ENCODE results near the gene RAPGEFL1. TPM values are rescaled to one million over a fixed set of nuclear protein-coding genes. Genes with fewer than 3 reads are reported as not detected.

The RAPGEFL1 gene, protein sequence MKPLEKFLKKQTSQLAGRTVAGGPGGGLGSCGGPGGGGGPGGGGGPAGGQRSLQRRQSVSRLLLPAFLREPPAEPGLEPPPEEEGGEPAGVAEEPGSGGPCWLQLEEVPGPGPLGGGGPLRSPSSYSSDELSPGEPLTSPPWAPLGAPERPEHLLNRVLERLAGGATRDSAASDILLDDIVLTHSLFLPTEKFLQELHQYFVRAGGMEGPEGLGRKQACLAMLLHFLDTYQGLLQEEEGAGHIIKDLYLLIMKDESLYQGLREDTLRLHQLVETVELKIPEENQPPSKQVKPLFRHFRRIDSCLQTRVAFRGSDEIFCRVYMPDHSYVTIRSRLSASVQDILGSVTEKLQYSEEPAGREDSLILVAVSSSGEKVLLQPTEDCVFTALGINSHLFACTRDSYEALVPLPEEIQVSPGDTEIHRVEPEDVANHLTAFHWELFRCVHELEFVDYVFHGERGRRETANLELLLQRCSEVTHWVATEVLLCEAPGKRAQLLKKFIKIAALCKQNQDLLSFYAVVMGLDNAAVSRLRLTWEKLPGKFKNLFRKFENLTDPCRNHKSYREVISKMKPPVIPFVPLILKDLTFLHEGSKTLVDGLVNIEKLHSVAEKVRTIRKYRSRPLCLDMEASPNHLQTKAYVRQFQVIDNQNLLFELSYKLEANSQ
- total RNA-seq (5.4 and 5.6 TPM in 2 replicates), polyA plus RNA-seq (3.0 and 5.7 TPM in 2 replicates), polyA minus RNA-seq (3.0 and 3.3 TPM in 2 replicates)
- total RNA-seq (2013), result 0.75 TPM

GRCh38 chr17:40177275-40177874 lies at the start of gene RAPGEFL1:
Gene RAPGEFL1 (plus strand): TSS chr17:40177470. CDS start chr17:40177862, 392 bp downstream.
- H3K9ac ChIP-seq (ENCODE audit: low read length), result peak within 1 kb of the TSS; percentile 66
- peak within 1 kb of the TSS in 4 of 5 experiments; percentile 42 to 66 (median 59) for H3K4me3 ChIP-seq (ENCODE audit: control extremely low read depth in 1 of 5, extremely low read depth in 1 of 5, insufficient read depth in 1 of 5, low read depth in 2 of 5, low read length in 4 of 5)
- ChIA-PET POLR2A (interaction anchor here (0.6 kb wide), 1 partner anchor 47 kb away, joined by 4 read pairs; no protein-coding TSS in a partner anchor), CTCF (interaction anchor here (0.8 to 3.5 kb wide), 6 partner anchors 8 to 150 kb away, joined by 3 to 17 read pairs (median 4); partner anchors contain the start of gene WIPF2)
- no peak within 1 kb of the TSS for H3K27ac ChIP-seq (ENCODE audit: low read length in 2 of 2)
- H3K79me2 ChIP-seq (ENCODE audit: control insufficient read depth, insufficient read depth, low read length), result peaks cover 5% of the 10 kb centered on the region
- H2AFZ ChIP-seq (ENCODE audit: insufficient read depth, low read depth, low read length, poor library complexity, severe bottlenecking), result peak within 1 kb of the TSS; percentile 63
- peaks cover 17% of the 10 kb centered on the region in 2 donors for H3K4me1 ChIP-seq (ENCODE audit: control insufficient read depth in 2 of 2, insufficient read depth in 2 of 2, low read length in 2 of 2)
- Mint-ChIP-seq H3K27ac (no peak within 1 kb of the TSS), H3K4me1 (peaks cover 11% of the 10 kb centered on the region), H3K4me3 (peak within 1 kb of the TSS; percentile 77), H3K27me3 (no peaks in the 10 kb centered on the region), H3K9me3 (ENCODE audit: insufficient read depth) (no peaks in the 10 kb centered on the region)
- H3K27me3 ChIP-seq (replicated peaks in 1 of 4; ENCODE audit: control extremely low read depth in 1 of 4, control insufficient read depth in 3 of 4, insufficient read depth in 4 of 4, low read length in 3 of 4), result peaks cover 0 to 7% (median 2%) of the 10 kb centered on the region in 4 experiments
- 0% methylated on average over 51 of the region's 57 CpGs for WGBS (ENCODE audit: insufficient coverage)
- peaks cover 11% of the 10 kb centered on the region for H4K20me1 ChIP-seq (ENCODE audit: control insufficient read depth, insufficient read depth, low read length, poor library complexity, severe bottlenecking)
- H3K36me3 ChIP-seq (replicated peaks in 1 of 2; ENCODE audit: control extremely low read depth in 1 of 2, control insufficient read depth in 1 of 2, extremely low read depth in 1 of 2, insufficient read depth in 2 of 2, low read length in 1 of 2), result peaks cover 0 to 10% of the 10 kb centered on the region in 2 experiments
- TF ChIP-seq EZH2 (IDR thresholded peaks at IDR 0.05; ENCODE audit: borderline replicate concordance, insufficient read depth, low read depth, low read length, poor library complexity, severe bottlenecking), result no peak
- TF ChIP-seq, protein P1, sequence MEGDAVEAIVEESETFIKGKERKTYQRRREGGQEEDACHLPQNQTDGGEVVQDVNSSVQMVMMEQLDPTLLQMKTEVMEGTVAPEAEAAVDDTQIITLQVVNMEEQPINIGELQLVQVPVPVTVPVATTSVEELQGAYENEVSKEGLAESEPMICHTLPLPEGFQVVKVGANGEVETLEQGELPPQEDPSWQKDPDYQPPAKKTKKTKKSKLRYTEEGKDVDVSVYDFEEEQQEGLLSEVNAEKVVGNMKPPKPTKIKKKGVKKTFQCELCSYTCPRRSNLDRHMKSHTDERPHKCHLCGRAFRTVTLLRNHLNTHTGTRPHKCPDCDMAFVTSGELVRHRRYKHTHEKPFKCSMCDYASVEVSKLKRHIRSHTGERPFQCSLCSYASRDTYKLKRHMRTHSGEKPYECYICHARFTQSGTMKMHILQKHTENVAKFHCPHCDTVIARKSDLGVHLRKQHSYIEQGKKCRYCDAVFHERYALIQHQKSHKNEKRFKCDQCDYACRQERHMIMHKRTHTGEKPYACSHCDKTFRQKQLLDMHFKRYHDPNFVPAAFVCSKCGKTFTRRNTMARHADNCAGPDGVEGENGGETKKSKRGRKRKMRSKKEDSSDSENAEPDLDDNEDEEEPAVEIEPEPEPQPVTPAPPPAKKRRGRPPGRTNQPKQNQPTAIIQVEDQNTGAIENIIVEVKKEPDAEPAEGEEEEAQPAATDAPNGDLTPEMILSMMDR (IDR thresholded peaks at IDR 0.05), result no peak
- ATAC-seq (ENCODE audit: low read depth) (peak; percentile 99), DNase-seq (peak; percentile 88)
- peak within 1 kb of the TSS; percentile 100 for H3K4me2 ChIP-seq (replicated peaks; ENCODE audit: low read depth, low read length, poor library complexity, severe bottlenecking)
- H3K9me3 ChIP-seq (ENCODE audit: control extremely low read depth in 1 of 3, control insufficient read depth in 2 of 3, insufficient read depth in 1 of 3, low read length in 2 of 3), result no peaks in the 10 kb centered on the region
- intact Hi-C loops (cut with micrococcal nuclease), result loop anchor here (1.0 to 2.0 kb wide), 4 partner anchors 14 to 64 kb away; partner anchors contain the start of gene CASC3
